Measurements from ENCODE around the gene CHMP6.

The CHMP6 gene

DNA sequence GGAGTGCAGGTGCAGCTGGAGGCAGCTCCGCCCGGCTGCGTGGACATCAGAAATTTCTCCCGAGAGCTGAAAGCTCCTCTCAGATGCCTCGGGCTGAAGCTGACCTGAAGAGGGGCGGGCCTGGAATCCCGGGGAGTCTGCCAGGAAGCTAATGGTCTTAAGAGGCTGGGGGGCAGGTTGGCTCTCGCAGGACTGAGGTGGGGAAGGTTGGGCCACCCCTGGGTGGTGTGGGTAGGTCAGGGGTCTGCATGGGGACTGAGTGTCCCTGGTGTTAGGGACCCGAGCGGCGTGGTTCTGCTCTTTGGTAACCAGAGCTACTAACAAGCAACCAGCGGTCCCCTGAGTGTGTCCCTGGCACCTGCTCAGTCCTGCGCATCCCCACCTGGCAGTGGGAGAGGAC is 3.5 kb downstream of the CHMP6 start:
- DNase-seq, result no peak

DNA sequence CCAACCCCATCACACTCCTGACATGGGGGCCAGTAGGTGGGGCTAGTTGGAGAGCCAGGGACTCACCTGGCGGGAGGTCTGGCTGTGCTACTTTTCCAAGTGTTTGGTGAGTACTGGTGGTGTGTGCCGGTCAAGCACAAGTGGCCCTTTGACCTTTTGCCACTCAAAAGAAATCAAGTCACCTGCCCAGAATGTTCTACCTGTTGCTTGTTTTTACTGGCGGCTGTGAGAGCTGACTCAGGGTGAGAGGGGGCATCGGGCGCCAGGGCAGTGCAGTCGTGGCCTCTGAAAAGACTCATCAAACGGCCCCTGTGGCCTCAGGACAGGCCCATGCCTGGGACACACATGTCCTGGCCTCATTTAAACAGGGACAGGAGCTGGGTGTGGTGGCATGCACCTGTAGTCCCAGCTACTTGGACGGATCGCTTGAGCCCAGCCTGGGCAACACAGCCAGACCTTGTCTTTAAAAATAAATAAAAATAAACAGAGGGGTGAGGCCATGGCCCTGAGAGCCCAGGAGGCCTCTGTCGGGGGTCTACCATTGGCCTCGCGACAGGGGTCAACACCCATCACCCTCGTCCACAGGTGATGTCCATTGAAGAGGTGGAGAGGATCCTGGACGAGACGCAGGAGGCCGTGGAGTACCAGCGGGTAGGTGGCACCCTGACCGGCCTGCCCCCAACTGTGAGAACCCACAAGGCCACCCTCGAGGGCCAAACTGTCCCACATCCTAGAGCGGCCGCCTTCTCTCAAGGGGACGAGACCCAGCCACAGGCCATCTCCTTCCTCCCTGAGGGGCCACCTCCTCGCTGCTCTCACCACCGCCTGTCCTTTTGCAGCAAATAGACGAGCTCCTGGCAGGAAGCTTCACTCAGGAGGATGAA is 5.0 kb downstream of the CHMP6 start:
- no peak for DNase-seq

DNA sequence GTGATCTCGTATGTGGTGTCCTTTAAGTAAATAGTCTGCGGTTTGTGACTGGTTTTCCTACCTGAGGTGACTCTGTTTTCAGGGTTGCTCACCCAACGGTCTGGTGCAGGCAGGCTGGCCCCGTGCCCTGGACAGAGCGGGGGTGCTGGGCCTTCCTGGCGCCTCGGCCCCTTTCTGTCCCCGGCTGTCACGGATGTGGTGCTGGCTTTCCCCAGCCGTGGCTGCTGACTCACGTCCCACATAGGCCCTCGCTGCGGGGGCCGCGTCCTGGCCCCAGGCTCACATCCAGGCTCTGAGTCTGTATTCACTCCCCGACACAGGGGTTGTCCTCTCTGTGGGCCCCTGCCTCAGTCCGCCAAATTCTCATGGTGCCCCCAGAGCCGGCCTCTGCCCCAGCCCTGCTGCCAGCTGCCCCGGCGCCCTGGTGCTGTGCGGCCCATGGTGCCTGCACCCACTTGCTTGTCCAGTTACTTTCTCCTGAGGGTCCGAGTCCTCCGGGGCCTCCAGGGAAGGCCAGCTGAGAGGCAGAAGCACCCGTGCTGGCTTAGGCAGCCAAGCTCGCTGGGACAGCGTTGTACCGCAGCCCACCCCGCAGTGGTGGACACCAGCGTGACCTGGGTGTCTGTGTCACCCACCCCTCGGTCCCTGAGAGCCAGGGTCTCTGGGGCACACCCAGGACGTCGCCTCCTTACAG is 5.9 kb downstream of the CHMP6 start:
- DNase-seq, result peak; percentile 70

DNA sequence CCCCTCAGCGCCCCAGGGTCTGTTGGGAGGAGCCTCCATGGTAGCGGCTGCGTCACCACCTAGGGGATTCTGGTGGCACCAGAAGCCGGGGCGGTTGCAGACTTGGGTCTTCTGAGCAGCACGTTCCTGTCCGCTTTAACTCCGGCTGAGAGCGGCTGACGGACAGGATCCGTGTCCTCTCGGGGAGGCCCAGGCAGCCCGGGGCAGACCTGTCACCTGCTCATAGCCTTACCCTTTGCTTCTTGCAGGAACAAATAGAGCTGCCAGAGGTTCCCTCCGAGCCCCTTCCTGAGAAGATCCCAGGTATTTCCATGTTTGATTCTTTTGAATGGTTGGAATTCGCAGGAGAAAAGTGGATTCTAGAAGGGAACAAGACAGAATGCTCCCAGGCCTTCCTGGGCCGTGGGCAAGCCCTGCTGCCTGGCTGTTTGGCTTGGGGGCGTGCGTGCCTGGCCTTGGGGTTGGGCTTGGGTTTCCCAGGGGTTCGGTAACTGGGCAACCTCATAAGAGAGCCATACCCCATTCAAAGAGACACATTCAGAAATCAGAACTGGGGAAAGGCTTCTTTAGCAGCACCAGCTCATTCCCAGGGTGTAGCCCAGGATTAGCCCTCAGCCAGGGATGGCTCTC is 6.6 kb downstream of the CHMP6 start:
- DNase-seq, result no peak

DNA sequence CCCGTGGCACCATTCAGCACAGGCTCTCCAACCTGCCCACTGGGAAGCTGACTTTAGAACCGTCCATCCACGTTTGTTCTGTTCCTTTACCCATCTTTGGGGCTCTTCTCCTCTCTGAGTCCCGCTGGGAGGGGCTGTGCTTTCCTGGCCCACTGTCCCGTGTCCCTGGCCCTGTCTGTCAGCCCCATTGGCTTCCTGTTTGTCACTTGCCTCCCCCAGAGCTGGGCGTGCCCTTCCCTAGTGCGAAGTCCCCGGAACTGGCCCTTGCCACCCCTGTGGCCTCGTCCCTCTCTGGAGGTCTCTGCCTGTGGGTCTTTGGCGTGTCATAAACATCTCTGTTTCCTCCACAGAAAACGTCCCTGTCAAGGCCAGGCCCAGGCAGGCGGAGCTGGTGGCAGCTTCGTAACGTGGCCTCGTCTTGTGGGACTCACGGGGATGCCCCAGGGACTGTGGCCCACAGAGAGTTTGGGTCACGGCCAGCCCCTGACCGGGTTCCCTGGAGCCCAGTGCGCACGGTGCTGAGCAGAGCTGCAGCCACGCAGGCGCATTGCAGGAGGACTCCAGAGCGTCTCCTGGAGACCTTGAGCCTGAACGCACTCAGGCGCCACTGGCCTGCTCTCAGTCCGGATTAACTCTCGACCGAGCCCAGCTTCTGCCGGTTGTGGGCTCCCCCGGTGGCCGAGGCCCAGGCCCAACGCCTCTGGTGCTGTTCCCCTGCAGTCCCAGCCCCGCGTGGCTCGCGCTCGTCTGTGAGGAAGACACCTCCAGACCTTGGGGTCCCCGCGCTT is 7.3 kb downstream of the CHMP6 start:
- no peak for DNase-seq

DNA sequence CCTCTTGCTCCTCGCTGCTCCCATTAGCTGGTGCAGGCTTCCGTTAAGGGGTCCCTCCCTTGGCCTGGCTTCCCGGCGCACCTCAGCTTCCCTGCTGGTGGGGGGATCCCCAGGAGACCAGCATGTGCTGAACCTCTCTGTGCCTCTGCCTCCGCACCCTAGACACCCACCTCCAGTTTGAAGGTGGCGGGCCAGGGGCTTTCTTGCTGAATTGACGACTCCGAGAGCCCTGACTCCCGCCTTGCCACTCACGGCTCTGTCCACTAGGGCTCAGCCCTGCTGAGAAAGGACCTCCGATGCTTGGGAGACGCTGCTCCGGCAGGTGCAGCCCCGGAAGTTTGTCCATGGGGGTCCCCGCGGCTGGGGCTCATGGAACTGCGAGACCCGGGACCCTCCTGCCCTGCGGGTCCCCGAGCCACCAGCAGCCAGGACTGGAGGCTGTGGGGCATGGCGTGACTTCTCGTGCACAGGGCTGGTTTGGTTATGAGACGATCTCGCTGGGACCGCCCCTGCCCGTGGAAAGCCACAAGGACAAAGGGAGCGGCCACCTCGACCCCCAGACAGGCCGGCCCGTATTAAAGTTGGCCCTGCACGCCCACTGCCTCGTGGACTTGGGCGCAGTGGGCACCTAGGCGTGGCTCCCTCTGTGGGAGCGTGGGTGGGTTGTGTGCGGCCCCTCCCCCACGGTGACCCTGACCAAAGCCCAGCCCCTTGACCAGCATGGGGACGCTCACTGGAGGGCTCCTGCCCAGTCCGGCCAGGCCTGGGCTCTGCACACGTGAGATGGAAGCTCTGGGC is 8.1 kb downstream of the CHMP6 start:
- no peak for DNase-seq

DNA sequence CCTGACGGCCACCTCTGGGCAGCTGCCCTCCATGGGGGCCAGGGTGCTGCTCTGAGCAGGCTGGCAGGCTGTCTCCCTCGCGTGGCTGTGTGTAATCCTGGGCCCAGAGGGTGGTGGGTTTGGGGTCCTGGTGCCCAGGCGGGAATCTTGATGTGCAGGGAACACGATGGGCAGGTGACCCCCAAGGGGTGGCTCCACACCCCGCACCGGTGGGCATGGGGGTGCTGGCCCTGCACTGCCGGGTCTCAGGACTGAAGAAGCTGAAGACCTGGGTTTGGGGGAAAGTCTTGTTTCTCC is 8.6 kb downstream of the CHMP6 start:
- DNase-seq, result no peak

DNA sequence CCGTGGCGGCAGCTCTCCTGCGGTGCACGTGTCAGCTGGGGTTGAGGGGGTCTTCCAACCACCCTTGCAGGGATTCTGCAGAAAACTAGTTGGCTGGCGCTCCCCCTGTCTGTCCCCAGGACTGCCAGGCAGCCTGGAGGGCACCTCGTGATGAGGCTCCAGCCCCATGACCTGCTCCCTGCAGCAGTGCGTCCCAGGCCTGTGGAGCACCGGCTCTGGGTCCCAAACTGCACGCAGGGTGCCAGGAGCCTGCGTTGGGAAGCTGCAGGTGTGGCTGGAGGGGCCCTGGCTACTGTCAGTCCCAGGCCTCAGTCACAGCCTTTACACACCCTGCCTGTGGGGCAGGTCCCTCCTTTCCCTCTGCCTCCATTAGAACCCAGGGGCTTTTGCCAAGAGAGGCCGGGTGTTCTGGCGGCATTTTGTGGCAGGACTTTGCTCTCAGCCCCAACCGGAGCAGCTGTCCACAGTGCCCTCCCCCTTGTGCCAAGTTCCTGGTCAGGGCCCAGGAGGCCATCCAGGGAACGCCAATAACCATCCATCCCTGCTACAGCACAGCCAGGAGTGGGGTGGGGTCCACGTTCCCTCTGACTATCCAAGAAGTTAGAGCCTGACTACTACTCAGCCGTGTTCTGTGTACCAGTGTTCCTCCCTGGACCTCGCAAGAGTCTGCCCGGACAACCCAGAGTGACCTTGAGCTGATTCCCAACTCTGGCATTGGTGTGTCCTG is 9.2 kb downstream of the CHMP6 start:
- DNase-seq, result no peak

DNA sequence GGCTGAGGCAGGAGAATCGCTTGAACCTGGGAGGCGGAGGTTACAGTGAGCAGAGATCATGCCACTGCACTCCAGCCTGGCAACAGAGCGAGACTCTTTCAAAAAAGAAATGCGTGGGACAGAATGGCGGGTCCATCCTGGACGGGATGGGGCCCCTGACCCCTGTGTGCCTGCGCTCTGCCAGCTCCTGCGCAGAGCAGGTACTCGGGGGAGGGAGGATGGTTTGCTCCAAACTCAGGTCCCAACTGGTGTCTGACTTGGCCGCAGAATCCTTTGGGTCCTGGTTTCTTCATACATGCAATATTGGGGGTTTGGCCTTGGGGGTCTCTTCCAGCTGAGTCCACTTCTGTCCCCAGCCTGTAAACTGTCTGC is 10.4 kb downstream of the CHMP6 start:
- DNase-seq, result no peak

DNA sequence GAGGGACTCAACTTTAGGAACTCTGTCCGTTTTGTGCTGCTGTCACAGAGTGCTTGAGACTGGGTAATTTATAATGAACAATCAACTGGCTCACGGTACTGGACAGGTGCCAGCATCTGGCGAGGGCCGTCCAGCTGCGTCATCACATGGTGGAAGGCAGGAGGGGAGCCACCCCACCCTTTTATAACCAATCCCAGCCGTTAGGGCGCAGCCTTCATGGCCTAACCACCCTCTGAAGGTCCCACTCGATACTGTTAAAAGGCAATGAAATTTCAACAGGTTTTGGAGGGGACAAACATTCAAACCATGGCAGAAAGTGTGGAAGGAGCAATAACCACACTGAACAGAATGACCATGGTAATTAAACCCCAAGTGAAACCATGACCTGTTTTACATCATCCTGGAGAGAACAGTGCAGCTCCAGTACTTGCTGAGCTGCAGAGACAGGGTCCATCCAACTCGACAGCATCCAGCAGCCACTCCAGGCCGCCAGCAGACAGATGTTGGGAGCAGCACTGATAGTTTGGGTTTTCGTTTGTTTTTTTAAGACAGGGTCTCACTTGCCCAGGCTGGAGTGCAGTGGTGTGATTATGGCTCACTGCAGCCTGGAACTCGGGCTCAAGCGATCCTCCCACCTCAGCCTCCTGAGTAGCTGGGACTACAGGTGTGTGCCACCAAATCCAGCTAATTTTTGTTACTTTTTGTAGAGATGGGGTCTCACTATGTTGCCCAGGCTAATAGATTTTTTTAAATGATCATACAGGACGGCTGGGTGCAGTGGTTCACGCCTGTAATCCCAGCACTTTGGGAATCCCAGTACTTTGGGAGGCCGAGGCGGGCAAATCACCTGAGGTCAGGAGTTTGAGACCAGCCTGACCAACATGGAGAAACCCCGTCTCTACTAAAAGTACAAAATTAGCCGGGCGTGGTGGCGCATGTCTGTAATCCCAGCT is 11.0 kb downstream of the CHMP6 start:
- no peak for DNase-seq

DNA sequence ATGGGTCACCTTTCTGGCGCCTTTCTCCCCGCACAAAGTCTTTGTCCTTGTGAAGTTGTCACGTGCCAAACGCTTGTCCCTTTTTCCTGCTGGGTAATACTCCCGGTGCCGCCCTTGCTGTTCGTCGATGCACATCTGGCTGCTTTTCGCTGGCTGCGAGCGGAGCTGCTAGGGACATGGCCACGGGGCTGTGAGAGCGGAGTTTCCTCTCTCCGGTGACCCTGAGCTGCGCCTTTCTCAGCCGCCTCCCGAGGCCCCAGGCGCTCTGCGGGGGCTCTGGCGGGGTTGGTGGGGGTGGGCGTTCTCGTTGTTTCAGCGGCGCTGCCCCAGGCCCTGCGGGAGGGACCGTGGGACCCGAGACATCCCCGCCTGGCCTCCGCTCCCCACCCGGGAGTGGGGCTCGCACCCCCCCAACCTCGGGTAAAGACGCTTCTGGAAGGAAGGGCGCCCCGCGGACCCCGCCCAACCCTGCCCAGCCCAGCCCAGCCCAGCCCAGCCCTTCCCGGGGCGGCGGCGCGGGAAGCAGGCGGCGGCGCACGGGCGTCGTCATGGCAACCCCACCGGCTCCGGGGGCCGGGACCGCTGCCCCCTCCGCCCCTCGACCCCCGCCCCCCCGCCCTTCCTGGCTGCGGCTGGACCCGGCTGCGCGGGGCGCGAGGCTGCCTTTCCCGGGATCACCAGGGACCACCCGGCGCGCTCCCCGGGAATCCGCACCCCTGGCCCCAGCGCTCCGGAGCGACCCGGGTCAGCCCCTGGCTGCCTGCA is 12.3 kb downstream of the CHMP6 start:
- no peak for DNase-seq

DNA sequence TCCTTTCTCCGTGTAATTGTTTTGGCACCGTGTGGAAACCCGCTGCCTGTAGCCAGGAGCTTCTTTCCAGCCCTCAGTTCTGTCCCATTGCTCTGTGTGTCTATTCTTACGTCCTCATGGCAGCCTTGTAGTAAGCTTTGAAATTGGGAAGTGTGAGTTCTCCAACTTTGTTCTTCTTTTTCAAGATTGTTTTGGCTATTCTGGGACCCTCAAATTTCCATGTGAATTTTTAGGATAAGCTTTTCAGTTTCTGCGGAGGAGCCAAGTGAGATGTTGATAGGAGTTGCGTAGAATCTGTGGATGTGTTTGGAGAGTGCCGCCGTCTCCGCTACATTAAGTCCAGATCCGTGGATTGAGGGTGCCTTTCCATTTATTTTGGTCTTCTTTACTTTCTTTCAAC is 15.2 kb downstream of the CHMP6 start:
- DNase-seq, result no peak

DNA sequence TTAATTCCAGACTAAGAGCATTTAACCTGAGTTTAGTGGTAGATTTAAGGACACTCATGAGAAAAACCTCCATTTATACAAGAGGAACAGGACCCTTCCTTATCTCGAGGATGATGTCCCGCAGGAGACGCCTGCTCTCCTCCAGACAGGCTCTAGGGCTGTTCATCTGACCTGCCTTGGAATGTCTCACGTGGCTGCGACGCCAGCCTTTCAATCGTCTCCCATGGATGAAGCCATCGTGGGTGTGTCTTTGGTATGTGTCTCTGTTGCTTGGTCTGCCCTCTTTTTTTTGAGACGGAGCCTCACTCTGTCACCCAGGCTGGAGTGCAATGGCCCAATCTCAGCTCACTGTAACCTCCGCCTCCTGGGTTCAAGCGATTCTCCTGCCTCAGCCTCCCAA is 16.5 kb downstream of the CHMP6 start:
- DNase-seq, result no peak

DNA sequence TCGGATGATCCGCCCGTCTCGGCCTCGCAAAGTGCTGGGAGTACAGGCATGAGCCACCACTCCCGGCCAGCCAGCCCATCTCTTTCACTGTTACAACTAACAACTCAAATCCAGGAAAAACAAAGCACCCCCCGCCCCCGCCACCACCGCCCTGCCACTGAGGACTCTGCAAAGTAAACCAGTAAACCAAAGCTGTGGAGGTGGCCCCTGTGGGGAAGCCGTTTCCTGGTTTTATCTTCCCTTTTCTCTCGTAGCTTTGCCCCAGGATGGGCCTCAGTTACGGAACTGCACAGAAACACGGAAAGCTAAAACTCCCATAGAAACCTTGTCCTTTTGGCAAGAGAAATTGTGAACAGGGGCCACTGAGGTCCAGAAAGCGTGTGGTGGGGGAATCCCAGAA is 17.5 kb downstream of the CHMP6 start:
- no peak for DNase-seq

DNA sequence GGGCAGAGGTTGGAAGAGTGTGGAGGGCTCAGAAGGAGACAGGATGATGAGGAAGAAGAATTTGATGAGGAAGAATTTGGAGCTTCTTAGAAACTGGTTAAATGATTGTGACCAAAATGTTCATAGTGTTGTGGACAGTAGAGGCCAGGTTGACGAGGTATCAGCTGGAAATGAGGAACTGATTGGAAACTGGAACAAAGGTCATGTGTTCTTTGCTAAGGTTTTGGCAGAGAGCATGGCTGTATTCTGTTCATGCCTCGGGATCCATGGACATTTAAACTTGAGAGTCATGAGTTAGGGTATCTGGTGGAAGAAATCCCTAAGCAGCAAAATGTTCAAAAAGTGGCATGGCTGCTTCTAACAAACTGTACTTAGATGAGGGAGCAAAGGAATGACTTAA is 19.3 kb downstream of the CHMP6 start:
- no peak for DNase-seq

DNA sequence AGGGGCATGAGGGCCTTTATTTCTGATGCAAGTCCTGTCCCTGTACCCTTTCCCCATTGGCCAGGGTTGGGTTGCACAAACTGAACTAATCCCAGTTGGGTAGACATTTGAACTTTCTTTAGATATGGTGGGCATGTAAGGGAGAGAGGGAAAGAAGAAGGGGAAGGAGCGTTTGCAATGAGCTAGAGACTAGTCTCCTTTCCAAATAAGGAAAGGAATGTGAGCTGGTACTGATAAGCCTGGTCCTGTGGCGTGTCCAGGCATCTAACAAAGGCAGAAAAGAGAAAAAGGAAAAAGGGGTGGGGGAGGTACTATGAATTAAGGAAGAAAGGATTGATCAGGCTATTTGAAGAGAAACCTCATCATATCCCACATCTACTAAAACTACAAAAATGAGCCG is 20.3 kb downstream of the CHMP6 start:
- no peak for DNase-seq

DNA sequence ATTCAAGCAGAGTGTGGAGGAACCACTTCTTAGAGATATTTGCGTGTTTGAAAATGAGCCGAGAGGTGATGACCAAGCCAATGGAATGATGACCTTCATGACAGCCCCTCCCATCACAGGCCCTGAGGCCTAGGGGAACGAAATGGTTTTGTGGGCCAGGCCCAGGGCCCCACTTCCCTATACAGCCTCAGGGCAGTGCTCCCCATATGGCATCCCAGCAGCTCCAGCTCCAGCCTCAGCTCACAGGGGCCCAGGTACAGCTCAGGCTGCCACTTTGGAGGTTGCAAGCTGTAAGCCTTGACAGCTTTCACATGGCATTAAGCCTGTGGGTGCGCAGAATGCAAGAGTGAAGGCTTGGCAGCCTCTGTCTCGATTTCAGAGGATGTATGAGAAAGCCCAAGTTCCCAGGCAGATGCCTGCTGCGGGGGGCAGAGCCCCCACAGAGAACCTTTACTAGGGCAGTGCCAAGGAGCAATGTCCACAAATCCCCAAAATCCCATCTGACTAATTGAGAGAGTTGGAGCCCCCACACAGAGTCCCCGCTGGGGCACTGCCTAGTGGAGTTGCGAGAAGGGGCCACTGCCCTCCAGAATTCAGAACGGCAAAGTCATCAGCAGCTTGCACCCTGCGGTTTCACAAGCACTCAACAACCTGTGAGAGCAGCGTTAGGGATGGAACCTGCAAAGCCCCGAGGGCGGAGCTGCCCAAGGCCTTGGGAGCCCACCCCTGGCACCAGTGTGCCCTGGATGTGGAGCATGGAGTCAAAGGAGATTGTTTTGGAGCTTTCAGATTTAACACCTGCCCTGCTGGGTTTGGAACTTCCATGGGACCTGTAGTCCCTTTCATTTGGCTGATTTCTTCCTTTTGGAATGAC is 21.2 kb downstream of the CHMP6 start:
- DNase-seq, result no peak

DNA sequence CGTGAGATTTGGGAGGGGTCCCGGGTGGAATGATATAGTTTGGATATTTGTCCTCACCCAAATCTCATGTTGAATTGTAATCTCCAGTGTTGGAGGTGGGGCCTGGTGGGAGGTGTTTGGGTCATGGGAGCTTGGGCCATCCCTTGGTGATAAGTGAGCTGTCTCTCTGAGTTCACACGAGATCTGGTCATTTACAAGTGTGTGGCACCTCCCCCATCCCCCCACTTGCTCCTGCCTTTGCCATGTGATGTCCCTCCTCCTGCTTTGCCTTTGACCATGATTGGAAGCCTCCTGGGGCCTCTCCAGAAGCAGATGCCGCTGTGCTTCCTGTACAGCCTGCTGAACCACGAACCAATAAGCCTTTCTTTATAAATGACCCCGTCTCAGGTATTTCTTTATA is 22.0 kb downstream of the CHMP6 start:
- no peak for DNase-seq

DNA sequence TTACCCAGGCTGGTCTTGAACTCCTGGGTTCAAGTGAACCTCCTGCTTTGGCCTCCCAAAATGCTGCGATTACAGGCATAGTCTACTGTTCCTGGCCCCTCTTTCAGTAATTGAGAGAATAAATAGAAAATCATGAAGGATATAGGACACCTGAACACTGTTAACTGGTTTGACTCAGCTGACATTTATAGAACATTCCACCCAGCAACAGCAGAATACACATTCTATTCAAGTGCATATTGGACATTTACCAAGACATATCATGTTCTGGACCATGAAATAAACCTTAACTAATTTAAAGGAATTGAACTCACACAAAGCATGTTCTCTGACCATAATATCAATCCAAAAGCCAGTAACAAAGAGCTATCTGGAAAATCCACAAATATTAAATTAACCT is 23.5 kb downstream of the CHMP6 start:
- DNase-seq, result no peak
